Raji (cell line): Measurements from ENCODE around the gene MTAP.

Experiments
- POLR2A ChIP-seq: IDR thresholded peaks from 2 replicates; pipeline ENCODE4 v1.6.1; 2011; ENCODE audit warnings: low read depth, low read length, control low read depth; ENCODE audit not compliant: insufficient read depth

The MTAP gene

GRCh38 chr9:21906213-21906612 is 103.8 kb downstream of the MTAP start:
- TF ChIP-seq POLR2A = no peak

GRCh38 chr9:21906881-21907280 is 104.4 kb downstream of the MTAP start:
- TF ChIP-seq POLR2A = no peak

GRCh38 chr9:21919377-21920362 is 117.2 kb downstream of the MTAP start:
- no peak; the same call in 1 of the 2 replicates for TF ChIP-seq POLR2A

- no peak for TF ChIP-seq POLR2A
Observed at GRCh38 chr9:21923694-21924093, 121.3 kb downstream of the MTAP start.

GRCh38 chr9:21927752-21928151 is 125.3 kb downstream of the MTAP start:
- TF ChIP-seq POLR2A = no peak

GRCh38 chr9:21931428-21931827 is 129.0 kb downstream of the MTAP start:
- no peak for TF ChIP-seq POLR2A

- no peak for TF ChIP-seq POLR2A
Observed at GRCh38 chr9:21933281-21933680, 130.8 kb downstream of the MTAP start.

GRCh38 chr9:21933865-21934264 is 131.4 kb downstream of the MTAP start:
- no peak for TF ChIP-seq POLR2A

- no peak for TF ChIP-seq POLR2A
Observed at GRCh38 chr9:21935631-21936030, 133.2 kb downstream of the MTAP start.

- TF ChIP-seq POLR2A = no peak
Observed at GRCh38 chr9:21936161-21936560, 133.7 kb downstream of the MTAP start.

- no peak for TF ChIP-seq POLR2A
Observed at GRCh38 chr9:21941337-21941995, 139.0 kb downstream of the MTAP start.

GRCh38 chr9:21943464-21943863 is 141.0 kb downstream of the MTAP start:
- TF ChIP-seq POLR2A = no peak

- no peak for TF ChIP-seq POLR2A
Observed at GRCh38 chr9:21945606-21946005, 143.2 kb downstream of the MTAP start.

GRCh38 chr9:21958833-21959232 is 156.4 kb downstream of the MTAP start:
- TF ChIP-seq POLR2A = no peak

GRCh38 chr9:21961569-21961968 is 159.1 kb downstream of the MTAP start:
- no peak for TF ChIP-seq POLR2A

- TF ChIP-seq POLR2A = no peak
Observed at GRCh38 chr9:21964925-21965385, 162.5 kb downstream of the MTAP start.
